GM23338 (cell line): ENCODE results near the gene ZSCAN5B. TPM values are rescaled to one million over a fixed set of nuclear protein-coding genes. Genes with fewer than 3 reads are reported as not detected.
A peak's percentile ranks its signal among the peaks of the same experiment; 100 is the strongest.
"Not testable (repeated sequence)": the region's sequence is repeated elsewhere in the genome, so short reads cannot be mapped to it uniquely, and the experiment has no call there.

Source experiments
- ATAC-seq: fragments of 200-7000 bp; cut with Tn5 transposase; 3 replicates; pipeline ENCODE4 v1.9.1; 2020
- DNase-seq: peaks from one replicate; pipeline ENCODE4 v3.0.0-alpha.2; 2015; ENCODE audit warnings: low spot score
- H2AFZ ChIP-seq: fragments of 200-600 bp; sonication (generic); 2 replicates; pipeline ENCODE4 v1.8.0; 2016; ENCODE audit warnings: antibody characterized with exemption, mild to moderate bottlenecking, moderate library complexity
- H3F3A ChIP-seq: fragments of 200-600 bp; sonication (generic); replicated peaks from 2 replicates; pipeline ENCODE4 v1.8.0; 2017; ENCODE audit warnings: antibody characterized with exemption, mixed run types, low read depth
- H3K27ac ChIP-seq: fragments of 200-600 bp; sonication (generic); 2 replicates; pipeline ENCODE4 v1.6.1; 2016; ENCODE audit warnings: low read depth
- H3K27me3 ChIP-seq: fragments of 200-600 bp; sonication (generic); 2 replicates; pipeline ENCODE4 v1.8.0; 2016; ENCODE audit warnings: mild to moderate bottlenecking, mixed run types, moderate library complexity; ENCODE audit not compliant: insufficient read depth
- H3K36me3 ChIP-seq: fragments of 200-600 bp; sonication (generic); 2 replicates; pipeline ENCODE4 v1.8.0; 2016; ENCODE audit warnings: mild to moderate bottlenecking; ENCODE audit not compliant: insufficient read depth
- H3K4me1 ChIP-seq: fragments of 200-600 bp; sonication (generic); 2 replicates; pipeline ENCODE4 v1.8.0; 2016; ENCODE audit warnings: mild to moderate bottlenecking, moderate library complexity; ENCODE audit not compliant: insufficient read depth
- H3K4me2 ChIP-seq: fragments of 200-600 bp; sonication (generic); 2 replicates; pipeline ENCODE4 v1.7.1; 2017; ENCODE audit warnings: mixed run types
- H3K4me3 ChIP-seq: fragments of 200-600 bp; sonication (generic); 2 replicates; pipeline ENCODE4 v1.6.1; 2016; ENCODE audit warnings: mixed run types
- H3K79me2 ChIP-seq: fragments of 200-600 bp; sonication (generic); replicated peaks from 2 replicates; pipeline ENCODE4 v1.8.0; 2017; ENCODE audit warnings: mild to moderate bottlenecking; ENCODE audit not compliant: insufficient read depth
- H3K9me2 ChIP-seq: fragments of 200-600 bp; sonication (generic); 2 replicates; pipeline ENCODE4 v1.8.0; 2017; ENCODE audit not compliant: insufficient read depth
- H4K20me1 ChIP-seq: fragments of 200-600 bp; sonication (generic); replicated peaks from 2 replicates; pipeline ENCODE4 v1.8.0; 2017; ENCODE audit warnings: mild to moderate bottlenecking; ENCODE audit not compliant: insufficient read depth
- H3K27ac Mint-ChIP-seq: 2 replicates; pipeline ENCODE4 v1.8.0; 2020; ENCODE audit warnings: inconsistent platforms, mild to moderate bottlenecking, moderate library complexity, mixed read lengths
- H3K27me3 Mint-ChIP-seq: 3 replicates; pipeline ENCODE4 v1.8.0; 2022; ENCODE audit warnings: low read depth, mild to moderate bottlenecking, moderate library complexity, mixed read lengths, inconsistent platforms; ENCODE audit not compliant: insufficient read depth, poor library complexity
- H3K36me3 Mint-ChIP-seq: 3 replicates; pipeline ENCODE4 v1.8.0; 2021; ENCODE audit warnings: low read depth, mild to moderate bottlenecking, inconsistent platforms, moderate library complexity, mixed read lengths
- H3K4me1 Mint-ChIP-seq: 3 replicates; pipeline ENCODE4 v1.8.0; 2020; ENCODE audit warnings: mild to moderate bottlenecking, inconsistent platforms, mixed read lengths
- H3K4me3 Mint-ChIP-seq: 3 replicates; pipeline ENCODE4 v1.8.0; 2021; ENCODE audit warnings: moderate library complexity, mild to moderate bottlenecking, inconsistent platforms, mixed read lengths
- H3K9me3 Mint-ChIP-seq: 3 replicates; pipeline ENCODE4 v1.8.0; 2020; ENCODE audit warnings: moderate library complexity, mild to moderate bottlenecking, inconsistent platforms, mixed read lengths
- CREB1 ChIP-seq: fragments of 250-450 bp; sonication (Bioruptor Pico); IDR thresholded peaks from 2 replicates; pipeline ENCODE4 v1.5.0; 2020; ENCODE audit warnings: low read depth, mild to moderate bottlenecking, moderate library complexity
- STAT1 ChIP-seq: IDR thresholded peaks from one replicate; pipeline ENCODE4 v1.6.1; 2016; ENCODE audit warnings: antibody characterized with exemption; ENCODE audit not compliant: unreplicated experiment
- ZNF114 ChIP-seq: fragments of 250-450 bp; sonication (Bioruptor Pico); IDR thresholded peaks from 2 replicates; pipeline ENCODE4 v1.5.0; 2020; ENCODE audit warnings: mild to moderate bottlenecking, moderate library complexity
- polyA plus RNA-seq: library from polyadenylated mRNA; unstranded; fragments of >200 nt; fragmentation: Nextera tagmentation; extraction: Ambion mirVana; gene quantifications from 2 replicates; pipeline ENCODE4 v1.2.1, GENCODE V29; 2016
- total RNA-seq: library from RNA; depleted of rRNA; stranded (reverse); fragments of >200 nt; shearing (Covaris generic); gene quantifications from 2 replicates; pipeline ENCODE4 v1.2.3, GENCODE V29; 2014
- TF ChIP-seq, protein P1 (sequence below), 2 experiments: fragments of 200-600 bp in 1 of 2; sonication (generic) in 1 of 2; conservative IDR thresholded peaks; 2 replicates each; pipeline versions ENCODE4 v1.5.1 to v1.6.1; 2016 to 2017; ENCODE audit warnings: antibody characterized with exemption in 2 of 2, low read depth in 2 of 2, mild to moderate bottlenecking in 2 of 2, moderate library complexity in 1 of 2
- TF ChIP-seq, protein P2 (sequence below): IDR thresholded peaks from 2 replicates; pipeline ENCODE4 v1.6.1; 2016; ENCODE audit warnings: antibody characterized with exemption

The ZSCAN5B gene
- total and polyA plus RNA-seq, 2 experiments from 2014 or later, result 0.10 TPM; not detected in 1

DNA sequence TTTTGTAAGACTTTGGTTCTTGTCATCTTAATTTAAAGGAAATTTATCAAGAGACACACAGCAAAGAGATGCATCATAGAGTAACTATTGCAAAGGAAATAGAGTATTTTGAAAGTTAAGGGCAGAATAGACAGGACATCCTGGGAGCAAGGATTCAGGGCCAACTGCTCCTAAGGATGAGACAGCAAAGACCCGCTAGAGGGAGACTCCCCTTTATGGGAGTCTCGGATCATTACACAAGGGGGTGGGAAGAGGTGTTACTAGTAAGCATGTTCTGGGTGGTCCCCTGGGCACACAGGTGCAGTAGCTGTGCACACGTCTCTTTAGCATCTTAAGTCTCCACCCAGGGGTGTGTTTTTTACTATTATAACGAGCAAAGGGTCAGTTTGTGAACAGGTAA is 14.1 kb upstream of the ZSCAN5B start:
- DNase-seq (peak; percentile 23), ATAC-seq (peak; percentile 29; the same call in 2 of the 3 replicates)
- Histone ChIP-seq H3F3A (no peaks in the 10 kb centered on the region), H3K4me1 (peaks cover 5% of the 10 kb centered on the region), H3K27me3 (no peaks in the 10 kb centered on the region), H3K4me3 (no peak overlapping the region), H3K36me3 (no peaks in the 10 kb centered on the region), H3K9me2 (no peaks in the 10 kb centered on the region), H3K79me2 (no peaks in the 10 kb centered on the region), H3K4me2 (no peak overlapping the region), H4K20me1 (no peaks in the 10 kb centered on the region), H3K27ac (no peak overlapping the region), H2AFZ (no peak overlapping the region)
- peaks cover 5% of the 10 kb centered on the region; the same call in 2 of the 3 replicates for H3K4me1 Mint-ChIP-seq
- peaks cover 10% of the 10 kb centered on the region for H3K27me3 Mint-ChIP-seq
- H3K4me3 Mint-ChIP-seq, result no peak overlapping the region
- TF ChIP-seq, protein P1, sequence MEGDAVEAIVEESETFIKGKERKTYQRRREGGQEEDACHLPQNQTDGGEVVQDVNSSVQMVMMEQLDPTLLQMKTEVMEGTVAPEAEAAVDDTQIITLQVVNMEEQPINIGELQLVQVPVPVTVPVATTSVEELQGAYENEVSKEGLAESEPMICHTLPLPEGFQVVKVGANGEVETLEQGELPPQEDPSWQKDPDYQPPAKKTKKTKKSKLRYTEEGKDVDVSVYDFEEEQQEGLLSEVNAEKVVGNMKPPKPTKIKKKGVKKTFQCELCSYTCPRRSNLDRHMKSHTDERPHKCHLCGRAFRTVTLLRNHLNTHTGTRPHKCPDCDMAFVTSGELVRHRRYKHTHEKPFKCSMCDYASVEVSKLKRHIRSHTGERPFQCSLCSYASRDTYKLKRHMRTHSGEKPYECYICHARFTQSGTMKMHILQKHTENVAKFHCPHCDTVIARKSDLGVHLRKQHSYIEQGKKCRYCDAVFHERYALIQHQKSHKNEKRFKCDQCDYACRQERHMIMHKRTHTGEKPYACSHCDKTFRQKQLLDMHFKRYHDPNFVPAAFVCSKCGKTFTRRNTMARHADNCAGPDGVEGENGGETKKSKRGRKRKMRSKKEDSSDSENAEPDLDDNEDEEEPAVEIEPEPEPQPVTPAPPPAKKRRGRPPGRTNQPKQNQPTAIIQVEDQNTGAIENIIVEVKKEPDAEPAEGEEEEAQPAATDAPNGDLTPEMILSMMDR (conservative IDR thresholded peaks at IDR 0.05; ENCODE audit: low read depth in 2 of 2), result peak; percentile 18 to 26; a peak in 3 of 4 replicates
- TF ChIP-seq, protein P2, sequence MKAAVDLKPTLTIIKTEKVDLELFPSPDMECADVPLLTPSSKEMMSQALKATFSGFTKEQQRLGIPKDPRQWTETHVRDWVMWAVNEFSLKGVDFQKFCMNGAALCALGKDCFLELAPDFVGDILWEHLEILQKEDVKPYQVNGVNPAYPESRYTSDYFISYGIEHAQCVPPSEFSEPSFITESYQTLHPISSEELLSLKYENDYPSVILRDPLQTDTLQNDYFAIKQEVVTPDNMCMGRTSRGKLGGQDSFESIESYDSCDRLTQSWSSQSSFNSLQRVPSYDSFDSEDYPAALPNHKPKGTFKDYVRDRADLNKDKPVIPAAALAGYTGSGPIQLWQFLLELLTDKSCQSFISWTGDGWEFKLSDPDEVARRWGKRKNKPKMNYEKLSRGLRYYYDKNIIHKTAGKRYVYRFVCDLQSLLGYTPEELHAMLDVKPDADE, result no peak
- no peaks in the 10 kb centered on the region for H3K36me3 Mint-ChIP-seq
- H3K9me3 Mint-ChIP-seq, result no peaks in the 10 kb centered on the region
- H3K27ac Mint-ChIP-seq, result no peak overlapping the region

DNA sequence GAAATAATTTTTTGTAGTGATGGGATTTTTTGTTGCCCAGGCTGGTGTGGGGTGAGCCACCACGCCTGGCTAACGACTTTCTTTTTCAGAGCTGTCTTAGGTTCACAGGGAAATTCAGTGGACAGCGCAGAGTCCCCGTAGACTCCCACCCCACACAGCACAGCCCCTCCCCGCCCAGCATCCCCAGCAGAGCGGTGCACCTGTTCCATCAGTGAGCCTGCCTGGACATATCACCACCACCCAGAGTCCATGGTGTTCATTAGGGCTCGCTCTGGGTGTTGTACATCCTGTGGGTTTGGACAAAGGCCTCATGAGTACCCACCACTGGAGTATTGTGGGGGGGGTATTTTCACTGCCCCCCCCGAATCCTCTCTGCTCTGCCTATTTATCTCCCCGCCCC is 12.5 kb upstream of the ZSCAN5B start:
- not testable (repeated sequence) for H4K20me1 ChIP-seq, ATAC-seq, H3K4me3 Mint-ChIP-seq, H3K27me3 ChIP-seq, H2AFZ ChIP-seq, H3K4me2 ChIP-seq, H3K9me2 ChIP-seq, H3K79me2 ChIP-seq, H3K4me1 ChIP-seq, H3K4me1 Mint-ChIP-seq, H3K36me3 Mint-ChIP-seq, H3K27ac Mint-ChIP-seq, H3K27me3 Mint-ChIP-seq, DNase-seq, H3K4me3 ChIP-seq, H3K36me3 ChIP-seq, H3K27ac ChIP-seq, H3F3A ChIP-seq, H3K9me3 Mint-ChIP-seq

DNA sequence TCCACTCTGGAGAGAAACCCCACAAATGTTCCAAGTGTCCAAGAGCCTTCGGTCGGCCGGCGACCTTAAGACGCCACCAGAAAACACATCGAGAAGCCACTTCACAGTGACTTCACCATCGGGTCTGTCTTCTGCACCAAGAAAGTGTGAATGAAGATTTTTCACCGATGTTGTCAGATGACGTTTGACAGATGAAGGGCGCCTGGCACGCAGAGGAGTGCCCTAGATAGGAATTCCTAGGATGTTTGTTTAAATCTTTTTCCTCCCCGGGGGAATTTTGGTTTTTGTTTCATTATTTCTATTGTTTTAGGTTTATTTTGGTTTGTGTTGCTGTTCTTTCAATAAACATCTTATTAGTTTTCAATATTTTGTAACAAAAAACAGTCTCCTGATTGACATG is 11.5 kb upstream of the ZSCAN5B start:
- no peak for ATAC-seq
- H3K4me3 Mint-ChIP-seq, result no peak overlapping the region
- Histone ChIP-seq H2AFZ (no peak overlapping the region), H3K4me1 (no peaks in the 10 kb centered on the region), H3K9me2 (no peaks in the 10 kb centered on the region), H4K20me1 (no peaks in the 10 kb centered on the region), H3F3A (no peaks in the 10 kb centered on the region), H3K36me3 (no peaks in the 10 kb centered on the region), H3K4me2 (no peak overlapping the region), H3K4me3 (no peak overlapping the region), H3K27me3 (no peaks in the 10 kb centered on the region), H3K27ac (no peak overlapping the region), H3K79me2 (no peaks in the 10 kb centered on the region)
- H3K27ac Mint-ChIP-seq, result no peak overlapping the region
- no peak for DNase-seq
- no peaks in the 10 kb centered on the region for H3K9me3 Mint-ChIP-seq
- no peaks in the 10 kb centered on the region for H3K36me3 Mint-ChIP-seq
- peaks cover 6% of the 10 kb centered on the region for H3K27me3 Mint-ChIP-seq
- no peaks in the 10 kb centered on the region for H3K4me1 Mint-ChIP-seq
- no peak for TF ChIP-seq STAT1
- no peak for TF ChIP-seq ZNF114 (CRISPR knock-in tag)
- TF ChIP-seq CREB1, result no peak
- TF ChIP-seq, protein P1 (conservative IDR thresholded peaks at IDR 0.05; ENCODE audit: low read depth in 2 of 2), result no peak
